HL-60/S4 (cell line): ENCODE results near the gene ADCY9.
"Not testable (repeated sequence)": the region's sequence is repeated elsewhere in the genome, so short reads cannot be mapped to it uniquely, and the experiment has no call there.

Source experiments
- in situ Hi-C: fragments of 300-500 bp; cut with MboI; formaldehyde crosslinking; loops from 2 replicates; pipeline ENCODE4 v1.14.3; 2022; ENCODE audit warnings: low sequenced_read_pairs

ADCY9 gene

DNA sequence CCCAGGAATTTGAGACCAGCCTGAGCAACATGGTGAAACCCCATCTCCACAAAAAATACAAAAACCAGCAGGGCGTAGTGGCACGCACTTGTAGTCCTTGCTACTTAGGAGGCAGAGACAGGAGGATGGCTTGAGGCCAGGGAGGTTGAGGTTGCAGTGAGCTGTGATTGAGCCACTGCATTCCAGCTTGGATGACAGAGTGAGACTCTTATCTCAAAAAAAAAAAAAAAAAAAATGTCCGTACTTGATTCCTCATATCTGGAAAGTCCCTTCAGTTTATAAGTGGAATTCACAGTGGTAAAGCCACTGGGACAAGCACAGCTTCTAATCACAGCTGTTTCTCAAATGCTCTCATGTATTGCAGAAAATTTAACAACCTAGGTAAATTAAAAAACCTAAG is 157.1 kb downstream of the ADCY9 start:
- in situ Hi-C loops: no loop called here

DNA sequence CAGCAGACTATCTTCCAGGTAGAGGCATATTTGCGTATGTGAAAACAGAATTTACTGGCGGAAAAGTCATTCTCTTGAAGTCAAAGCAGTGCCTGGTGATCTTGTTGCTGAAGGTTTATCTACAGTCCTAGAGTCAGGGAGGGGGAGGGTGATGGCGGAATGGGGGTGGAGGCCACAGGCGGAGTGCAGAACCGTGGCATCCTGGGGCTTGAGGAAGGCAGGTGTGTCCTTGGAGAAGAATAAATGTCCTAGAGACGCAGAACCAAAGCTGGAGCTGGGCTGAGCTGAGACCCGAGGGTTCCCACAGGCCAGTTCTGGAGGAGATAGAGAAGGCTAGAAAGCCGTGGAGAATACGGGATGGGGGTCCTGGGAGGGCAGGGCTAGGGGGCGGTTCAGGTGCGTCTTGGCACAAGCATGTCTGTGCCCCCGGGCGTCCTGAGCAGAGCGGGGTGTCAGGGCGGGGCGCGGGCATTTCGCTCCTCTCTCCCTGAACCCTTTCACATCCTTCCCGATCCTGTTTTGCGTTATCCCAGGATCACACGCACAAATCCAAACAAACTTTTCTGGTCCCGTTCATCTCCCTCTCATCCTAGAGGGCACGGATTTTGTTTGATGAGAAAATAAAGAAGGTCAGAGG is 158.8 kb downstream of the ADCY9 start:
- in situ Hi-C loops: no loop called here

DNA sequence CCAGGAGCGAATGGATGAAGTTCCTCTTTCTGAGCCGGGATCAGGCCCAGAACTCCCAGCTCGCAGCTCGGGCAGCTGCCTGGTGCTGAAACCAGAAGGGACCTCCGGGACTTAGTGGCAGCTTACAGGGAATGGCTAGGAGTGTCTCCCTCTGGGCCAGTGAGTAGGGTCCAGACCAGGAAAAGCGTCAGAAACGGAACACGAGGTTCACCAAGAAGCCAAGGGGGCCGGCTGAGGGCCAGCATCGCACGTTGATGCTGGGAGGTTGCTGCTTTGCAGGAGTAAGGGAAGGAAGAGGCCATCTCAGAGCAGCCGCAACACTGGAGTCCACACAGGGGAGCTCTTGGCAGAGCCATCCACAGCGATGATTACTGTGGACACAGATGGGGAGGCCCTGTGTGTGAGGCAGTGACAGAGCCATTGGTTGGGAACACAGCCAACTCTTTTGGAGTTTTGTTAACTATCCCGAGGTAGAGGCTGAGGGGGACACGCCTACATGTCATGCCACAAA is 161.8 kb downstream of the ADCY9 start:
- in situ Hi-C loops: no loop called here

DNA sequence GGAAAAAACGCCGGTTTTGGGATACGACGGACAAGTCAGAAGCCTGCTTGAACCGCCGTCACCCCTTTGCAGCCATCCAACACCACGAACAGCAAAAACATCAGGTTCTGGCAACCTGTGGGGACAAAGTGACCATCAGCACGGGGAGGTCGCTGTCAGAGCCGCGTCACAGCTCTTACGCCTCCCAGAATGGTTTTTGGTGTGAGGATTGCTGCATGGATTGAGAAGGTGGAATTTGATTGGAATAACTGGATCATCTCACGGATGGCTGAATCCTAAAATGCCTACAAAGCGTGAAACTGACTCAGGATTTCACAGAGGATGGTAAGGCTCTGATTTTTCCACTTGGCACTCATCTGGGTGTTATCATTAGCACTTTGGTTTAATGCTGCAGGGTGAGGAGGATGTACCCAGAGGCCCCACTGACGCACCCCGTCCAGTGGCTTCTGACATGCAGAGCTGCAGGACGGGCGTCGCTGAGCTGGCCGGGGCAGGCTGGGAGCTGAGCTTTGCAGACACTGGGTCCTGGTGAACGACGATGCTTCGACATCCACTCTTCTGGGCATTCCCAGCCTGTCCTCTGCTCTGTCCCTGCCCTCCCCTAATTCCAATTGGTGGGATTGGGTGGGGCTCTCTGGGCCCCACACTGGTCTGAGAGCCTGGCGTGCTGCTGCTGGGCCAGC is 162.4 kb downstream of the ADCY9 start:
- in situ Hi-C loops: no loop called here

DNA sequence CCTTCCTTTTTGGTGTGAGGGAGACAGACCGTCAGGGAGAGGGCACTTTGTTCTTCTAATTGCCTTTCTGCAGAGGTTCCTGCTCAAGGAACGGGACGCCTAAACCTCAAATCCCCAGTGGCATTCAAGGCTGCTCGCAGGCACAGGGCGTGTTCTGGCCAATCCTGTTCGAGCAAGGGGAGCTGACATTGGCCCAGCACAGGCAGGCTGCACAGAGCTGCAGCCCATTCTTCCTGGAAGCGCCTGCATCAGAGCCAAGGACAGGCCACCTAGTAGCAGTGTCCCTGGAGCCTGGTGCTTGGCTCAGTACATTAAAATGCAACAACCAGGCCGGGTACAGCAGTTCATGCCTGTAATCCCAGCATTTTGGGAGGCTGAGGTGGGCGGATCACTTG is 163.5 kb downstream of the ADCY9 start:
- in situ Hi-C loops: no loop called here

DNA sequence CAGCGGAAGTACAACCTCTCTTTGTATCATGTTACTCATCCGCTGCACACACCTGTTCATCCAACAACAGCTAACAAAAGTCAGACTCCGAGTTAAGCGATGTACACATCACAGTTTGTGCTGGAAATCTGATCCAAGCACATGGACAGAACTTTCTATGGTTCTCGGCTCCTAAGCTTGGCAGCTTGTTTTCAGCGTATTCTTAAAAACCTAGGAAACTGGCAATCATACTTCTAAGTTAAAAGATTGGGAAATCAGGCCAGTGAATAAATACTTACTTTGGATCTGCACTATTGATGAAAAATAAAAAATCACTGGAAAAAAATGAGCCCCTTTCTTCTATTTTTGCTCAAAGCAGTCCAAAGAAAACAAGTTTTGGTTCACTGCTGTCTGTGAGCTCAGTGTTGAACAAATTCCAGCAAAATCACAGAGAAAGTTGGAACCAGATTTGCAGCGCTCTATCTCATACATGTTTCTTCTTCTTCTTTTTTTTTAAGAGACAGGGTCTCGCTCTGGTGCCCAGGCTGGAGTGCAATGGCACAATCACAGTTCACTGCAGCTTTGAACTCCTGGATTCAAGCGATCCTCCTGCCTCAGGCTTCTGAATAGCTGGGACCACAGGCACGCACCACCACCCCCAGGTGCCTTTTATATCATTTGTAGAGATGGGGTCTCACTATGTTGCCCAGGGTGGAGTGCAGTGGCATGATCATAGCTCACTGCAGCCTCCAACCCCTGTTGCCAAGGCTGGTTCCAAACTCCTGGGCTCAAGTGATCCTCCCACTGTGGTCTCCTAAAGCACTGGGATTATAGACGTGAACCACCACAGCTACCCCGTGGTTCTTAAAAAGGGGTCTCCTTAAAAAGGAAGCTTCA is 164.1 kb downstream of the ADCY9 start:
- in situ Hi-C loops: no loop called here

DNA sequence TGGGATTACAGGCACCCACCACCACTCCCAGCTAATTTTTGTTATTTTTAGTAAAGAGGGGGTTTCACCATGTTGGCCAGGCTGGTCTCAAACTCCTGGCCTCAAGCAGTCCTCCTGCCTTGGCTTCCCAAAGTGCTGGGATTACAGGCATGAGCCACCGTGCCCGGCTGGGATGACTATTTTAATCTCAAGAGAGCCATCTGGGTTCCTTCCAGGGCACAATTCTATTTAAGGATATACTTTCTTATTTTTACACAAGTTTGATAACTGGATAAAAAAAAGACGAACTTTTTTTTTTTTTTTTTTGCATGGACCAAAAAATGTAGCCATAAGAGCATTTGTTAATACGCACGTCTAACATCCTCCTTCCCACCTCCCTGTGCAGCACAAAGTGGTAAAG is 164.9 kb downstream of the ADCY9 start:
- in situ Hi-C loops: not testable (repeated sequence)

DNA sequence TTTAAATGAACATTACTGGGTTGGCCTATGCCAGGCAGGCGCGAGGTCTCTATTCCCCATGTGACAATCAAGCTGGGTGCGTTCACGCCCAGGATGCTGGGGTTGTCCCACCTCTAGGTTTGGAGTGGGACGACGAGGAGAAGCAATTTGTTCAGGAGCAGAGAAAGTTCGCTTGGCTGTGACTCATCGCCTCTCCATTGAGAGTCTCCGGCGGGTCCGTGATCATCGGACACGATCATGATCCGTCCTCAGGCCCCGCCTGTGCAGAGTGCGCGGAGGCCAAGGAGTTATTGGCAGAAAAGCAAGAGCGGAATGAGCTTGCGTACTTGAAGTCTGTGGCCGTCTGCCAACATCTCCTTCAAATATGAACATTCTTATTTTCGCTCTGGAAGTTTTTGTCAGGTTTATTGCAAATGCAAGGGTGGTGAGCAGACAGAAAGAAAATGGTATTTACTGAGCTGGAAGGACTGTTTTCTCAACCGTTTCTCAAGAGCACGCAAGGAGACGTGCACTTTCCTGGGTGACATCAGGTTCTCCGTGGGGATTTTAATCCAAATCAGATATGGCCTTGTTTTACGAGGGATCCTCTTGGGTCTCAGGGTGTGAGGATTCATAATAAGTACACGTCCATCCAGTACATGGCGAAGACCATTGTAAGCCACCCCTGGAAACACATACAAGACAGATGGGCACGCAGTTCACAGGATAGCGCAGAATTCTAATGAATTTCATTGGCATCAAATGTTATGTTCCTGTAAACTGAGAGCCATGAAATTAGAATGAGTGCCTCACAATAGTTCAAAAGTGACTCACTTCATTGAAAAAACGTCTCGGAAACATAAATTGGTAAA is 165.7 kb downstream of the ADCY9 start:
- in situ Hi-C loops: no loop called here

DNA sequence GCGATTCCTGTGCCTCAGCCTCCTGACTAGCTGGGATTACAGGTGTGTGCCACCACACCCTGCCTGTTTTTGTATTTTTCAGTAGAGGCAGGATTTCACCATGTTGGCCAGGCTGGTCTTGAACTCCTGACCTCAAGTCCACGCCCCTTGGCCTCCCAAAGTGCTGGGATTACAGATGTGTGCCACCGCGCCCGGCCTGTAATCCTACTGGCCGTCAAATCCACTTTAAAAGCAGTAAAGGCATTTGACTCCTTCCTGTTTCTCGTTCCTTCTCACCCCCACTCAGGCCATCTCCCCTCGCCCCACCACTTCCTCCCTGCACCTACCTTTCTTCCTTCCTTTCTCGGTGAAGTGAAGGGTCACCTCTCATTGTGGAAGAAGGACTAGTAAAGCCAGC is 166.3 kb downstream of the ADCY9 start:
- in situ Hi-C loops: no loop called here

DNA sequence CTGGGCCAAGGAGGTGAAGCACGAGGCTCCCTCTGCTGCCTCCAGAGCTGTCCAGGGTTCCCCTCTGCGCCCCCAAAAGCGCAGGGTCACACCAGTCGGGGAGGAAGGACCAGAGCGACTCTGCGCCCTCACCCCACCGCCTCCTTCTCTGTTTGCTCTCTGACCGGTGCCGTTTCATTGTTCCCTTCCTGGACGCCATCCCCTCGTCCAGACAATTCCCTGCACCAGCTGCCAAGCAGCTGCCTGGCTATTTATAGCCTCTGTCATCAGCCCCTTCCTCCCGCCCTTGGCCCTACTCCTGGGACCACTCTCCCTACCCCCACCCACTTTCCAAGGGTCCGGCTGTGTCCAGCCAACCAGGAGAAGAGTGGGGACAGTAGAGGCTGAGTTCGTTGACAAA is 167.0 kb downstream of the ADCY9 start:
- in situ Hi-C loops: no loop called here

DNA sequence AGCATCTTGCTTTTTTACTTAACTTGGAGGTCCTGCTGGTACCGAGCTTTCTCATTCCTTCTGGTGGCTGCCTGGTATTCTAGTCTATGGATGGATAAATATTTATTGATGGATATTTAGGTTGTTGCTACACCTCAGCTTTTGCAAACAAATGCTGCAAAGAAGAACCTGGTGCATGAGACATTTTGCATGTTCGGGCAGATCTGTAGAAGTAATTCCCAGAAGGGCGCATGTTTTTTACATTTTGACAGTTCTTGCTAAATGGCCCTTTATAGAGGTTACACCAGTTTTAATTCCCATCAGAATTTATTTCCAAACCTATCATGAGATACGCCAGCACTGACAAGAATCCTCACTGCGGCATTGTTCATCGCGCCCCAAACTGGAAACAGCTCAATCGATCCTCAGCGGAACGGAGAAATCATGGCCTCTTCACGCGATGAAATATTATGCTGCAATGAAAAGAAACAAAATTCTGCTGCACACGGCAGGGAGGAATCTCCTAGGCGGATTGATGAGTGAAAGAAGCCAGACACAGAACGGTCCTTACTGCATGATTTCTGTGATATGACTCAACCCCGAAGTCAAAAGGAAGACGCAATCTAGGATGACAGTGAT is 167.8 kb downstream of the ADCY9 start:
- in situ Hi-C loops: no loop called here

DNA sequence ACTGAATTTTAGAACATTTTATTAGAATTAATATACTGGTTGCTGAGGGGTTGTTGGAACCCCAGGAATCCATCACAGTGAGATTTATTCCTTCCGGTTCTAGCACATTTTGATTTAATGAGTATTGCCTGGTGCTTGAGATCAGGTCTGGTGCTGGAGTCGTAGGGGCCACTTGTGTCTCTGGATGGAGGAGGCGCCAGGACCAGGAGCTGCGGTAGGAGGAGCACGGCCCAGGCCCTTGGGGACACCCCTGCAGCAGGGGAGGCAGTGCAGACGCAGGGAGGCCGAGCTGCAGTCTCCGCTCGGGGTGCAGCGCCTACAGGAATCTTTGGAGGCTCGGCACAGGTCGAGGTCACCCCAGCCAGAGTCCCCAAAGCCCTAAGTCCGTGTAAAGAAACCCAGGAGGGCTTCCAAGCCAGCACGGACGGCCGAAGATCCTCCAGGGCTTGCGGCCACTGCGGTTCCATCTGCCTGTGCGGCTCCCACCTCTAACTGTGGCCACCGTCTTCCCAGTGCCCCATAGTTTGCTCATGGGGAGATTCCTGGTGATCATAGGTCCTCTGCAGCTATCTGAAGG is 169.6 kb downstream of the ADCY9 start:
- in situ Hi-C loops: no loop called here

DNA sequence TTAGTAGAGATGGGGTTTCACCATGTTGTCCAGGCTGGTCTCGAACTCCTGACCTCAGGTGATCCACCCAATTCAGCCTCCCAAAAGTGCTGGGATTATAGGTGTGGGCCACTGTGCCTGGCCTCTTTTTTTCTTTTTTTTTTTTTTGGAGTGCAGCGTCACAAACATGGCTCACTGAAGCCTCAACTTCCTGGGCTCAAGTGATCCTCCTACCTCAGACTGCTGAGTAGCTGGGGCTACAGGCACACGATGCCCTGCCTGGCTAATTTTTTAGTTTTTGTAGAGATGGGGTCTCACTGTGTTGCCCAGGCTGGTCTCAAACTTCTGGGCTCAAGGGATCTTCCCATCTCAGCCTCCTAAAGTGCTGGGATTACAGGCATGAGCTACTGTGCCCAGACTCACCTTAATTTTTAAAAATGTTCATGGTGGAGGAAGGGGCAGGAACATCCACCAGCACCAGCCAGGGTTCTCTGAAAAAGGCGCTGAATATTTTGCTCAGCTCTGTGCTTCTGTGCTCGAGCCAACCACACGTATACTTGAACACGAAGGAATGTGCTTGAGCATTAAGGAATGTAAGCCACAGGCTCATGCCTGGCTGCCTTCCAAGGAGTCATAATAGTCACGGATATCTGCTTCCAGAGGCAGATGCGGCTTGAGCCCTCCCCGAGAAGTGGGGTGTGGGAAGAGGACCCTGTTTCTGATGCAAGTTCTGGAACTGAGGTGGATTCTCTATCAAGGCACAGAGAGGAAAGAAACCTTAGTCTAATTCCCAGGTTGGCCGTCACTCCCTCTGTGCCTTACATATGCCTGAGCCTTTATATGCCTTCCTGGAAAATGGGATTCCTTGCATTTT is 170.3 kb downstream of the ADCY9 start:
- in situ Hi-C loops: no loop called here

DNA sequence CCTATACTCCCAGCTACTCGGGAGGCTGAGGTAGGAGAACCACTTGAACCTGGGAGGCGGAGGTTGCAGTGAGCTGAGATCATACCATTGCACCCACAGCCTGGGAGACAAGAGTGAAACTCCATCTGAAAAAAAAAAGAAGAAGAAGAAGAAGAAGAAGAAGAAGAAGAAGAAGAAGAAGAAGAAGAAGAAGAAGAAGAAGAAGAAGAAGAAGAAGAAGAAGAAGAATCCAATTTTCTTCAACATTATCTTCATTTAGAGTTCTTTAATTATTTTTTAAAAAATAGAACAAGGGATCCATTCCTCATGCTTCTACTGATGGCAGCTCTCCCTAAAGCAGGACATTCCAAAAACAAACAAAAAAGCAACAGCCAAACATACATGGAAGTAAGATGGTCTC is 171.8 kb downstream of the ADCY9 start:
- in situ Hi-C loops: not testable (repeated sequence)

DNA sequence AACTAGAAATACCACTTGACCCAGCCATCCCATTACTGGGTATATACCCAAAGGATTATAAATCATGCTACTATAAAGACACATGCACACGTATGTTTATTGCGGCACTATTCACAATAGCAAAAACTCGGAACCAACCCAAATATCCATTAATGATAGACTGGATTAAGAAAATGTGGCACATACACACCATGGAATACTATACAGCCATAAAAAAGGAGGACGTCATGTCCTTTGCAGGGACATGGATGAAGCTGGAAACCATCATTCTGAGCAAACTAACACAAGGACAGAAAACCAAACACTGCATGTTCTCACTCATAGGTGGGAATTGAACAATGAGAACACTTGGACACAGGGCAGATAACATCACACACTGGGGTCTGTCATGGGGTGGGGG is 174.1 kb downstream of the ADCY9 start:
- in situ Hi-C loops: not testable (repeated sequence)

DNA sequence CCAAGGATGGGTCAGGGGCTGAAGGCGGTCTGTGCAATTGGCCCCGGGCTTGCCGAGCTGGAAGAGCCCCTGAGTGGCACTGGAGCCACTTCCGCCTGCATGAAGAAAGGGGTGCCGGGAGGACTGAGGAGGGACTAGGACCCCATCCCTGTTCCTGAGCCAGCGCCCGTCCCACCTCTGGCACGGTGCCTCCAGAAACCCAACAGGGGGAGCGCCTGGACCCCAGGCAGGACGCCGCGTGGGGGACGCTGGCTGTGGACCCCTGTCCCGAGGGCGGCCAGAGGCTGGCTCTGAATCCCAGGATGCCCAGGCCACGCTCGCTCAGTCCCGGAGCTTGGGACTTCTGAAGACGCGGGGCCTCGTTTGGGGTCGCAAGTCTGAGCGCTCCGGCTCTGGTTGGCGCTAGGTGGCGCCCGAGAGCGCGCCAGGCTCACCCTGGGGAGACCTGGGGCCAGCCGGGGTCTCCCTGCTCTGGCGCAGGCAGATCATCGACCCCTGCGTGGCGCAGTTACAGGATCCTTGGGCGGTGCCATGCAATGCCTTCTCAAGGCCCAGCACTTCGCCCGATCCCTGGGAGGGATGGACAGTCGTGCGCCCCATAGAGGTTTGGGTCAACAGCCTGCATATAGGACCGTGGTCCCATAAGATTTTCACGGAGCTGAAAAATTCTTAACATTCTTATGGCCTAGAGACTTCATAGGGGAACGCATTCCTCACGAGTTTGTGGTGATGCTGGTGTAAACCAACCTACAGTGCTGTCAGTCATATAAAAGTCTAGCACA is 177.2 kb downstream of the ADCY9 start:
- in situ Hi-C loops: no loop called here

DNA sequence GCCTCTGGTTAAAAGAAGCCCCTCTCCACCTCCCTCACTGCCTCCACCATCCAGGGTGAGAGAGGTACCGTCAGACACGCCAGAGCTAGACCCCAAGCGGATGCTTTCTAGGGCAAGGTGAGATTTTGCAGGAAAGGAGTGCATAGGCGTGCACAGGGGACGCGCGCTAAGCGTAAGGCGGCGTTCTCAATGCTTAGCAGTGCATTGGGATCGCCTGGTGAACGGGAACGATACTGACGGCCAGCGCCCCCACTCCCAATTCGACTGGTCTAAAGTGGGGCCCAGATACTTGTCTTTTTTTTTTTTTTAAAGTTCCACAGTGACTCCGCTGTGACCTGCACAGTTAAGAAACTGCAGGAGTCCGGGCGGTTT is 177.8 kb downstream of the ADCY9 start:
- in situ Hi-C loops: no loop called here

DNA sequence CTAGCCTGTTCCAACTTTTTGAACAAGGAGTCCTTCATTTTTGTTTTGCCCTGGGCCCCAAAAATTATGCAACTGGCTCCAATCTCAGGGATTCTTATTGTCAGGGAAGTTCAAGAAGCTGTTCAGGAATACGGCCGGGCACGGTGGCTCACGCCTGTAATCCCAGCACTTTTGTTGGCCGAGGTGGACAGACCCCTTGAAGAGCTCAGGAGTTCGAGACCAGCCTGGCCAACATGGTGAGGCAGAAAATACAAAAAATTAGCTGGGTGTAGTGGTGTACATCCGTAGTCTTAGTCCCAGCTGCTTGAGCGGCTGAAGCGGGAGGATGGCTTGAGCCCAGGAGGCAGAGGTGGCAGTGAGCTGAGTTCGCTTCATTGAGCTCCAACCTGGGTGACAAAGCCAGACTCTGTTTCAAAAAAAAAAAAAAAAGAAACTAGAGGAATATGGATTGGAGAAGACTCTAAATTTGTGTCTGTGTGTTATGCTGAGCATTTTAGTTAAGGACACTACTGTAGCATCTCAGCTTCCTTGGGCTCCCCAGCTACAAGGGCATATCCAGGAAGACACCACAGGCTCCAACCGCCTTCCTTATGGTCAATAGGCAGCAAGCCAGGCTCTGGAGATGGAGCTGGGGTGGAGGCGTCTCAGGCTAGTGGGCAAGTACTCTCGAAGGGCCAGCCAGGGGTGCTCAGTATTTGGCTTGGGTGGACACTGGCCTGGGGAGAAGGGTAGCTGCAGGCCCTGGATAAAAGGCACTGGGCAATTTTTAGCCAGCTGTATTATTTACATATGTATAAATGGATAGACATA is 179.0 kb downstream of the ADCY9 start:
- in situ Hi-C loops: no loop called here
